ENCODE results near the gene MMRN1.

MMRN1 gene

GRCh38 chr4:90001023-90001422, 106.4 kb downstream of the MMRN1 start:
- peak; percentile 2 for DNase-seq

GRCh38 chr4:90002441-90003062, 107.9 kb downstream of the MMRN1 start:
- no peak for DNase-seq

Measured in suppressor macrophage treated with lipopolysaccharide for 4 hours (primary cell).